Stimulated activated CD8-positive, alpha-beta memory T cell treated with anti-CD3 and anti-CD28 coated beads, Interleukin-4, amount 100 ng/mL, for 1 hour (primary cell): ENCODE results near the gene DLL4.
"Not testable (repeated sequence)": the region's sequence is repeated elsewhere in the genome, so short reads cannot be mapped to it uniquely, and the experiment has no call there.

Experiments used
- DNase-seq, 2 donors: peaks; one replicate each; pipeline ENCODE4 v3.0.0-alpha.2; 2020; ENCODE audit warnings: low read depth in 2 of 2, low spot score in 1 of 2

DLL4 gene

GRCh38 chr15:40958723-40959122 is 29.6 kb downstream of the DLL4 start:
- DNase-seq = no peak

- DNase-seq = no peak
Observed at GRCh38 chr15:40959331-40960141, 30.4 kb downstream of the DLL4 start.

- no peak for DNase-seq
Observed at GRCh38 chr15:40960151-40960885, 31.2 kb downstream of the DLL4 start.

GRCh38 chr15:40960925-40961324 is 31.8 kb downstream of the DLL4 start:
- DNase-seq = no peak

GRCh38 chr15:40961740-40962139 is 32.6 kb downstream of the DLL4 start:
- DNase-seq = not testable (repeated sequence)

- DNase-seq = not testable (repeated sequence)
Observed at GRCh38 chr15:40962317-40962716, 33.2 kb downstream of the DLL4 start.

GRCh38 chr15:40963201-40963600 is 34.1 kb downstream of the DLL4 start:
- DNase-seq = no peak

GRCh38 chr15:40964006-40964405 is 34.9 kb downstream of the DLL4 start:
- no peak for DNase-seq

- DNase-seq = no peak
Observed at GRCh38 chr15:40964634-40965033, 35.5 kb downstream of the DLL4 start.

GRCh38 chr15:40968290-40969085 is 39.3 kb downstream of the DLL4 start:
- DNase-seq = no peak

GRCh38 chr15:40969363-40969762 is 40.2 kb downstream of the DLL4 start:
- no peak for DNase-seq

GRCh38 chr15:40974879-40975278 is 45.7 kb downstream of the DLL4 start:
- DNase-seq = no peak

- no peak for DNase-seq
Observed at GRCh38 chr15:40976819-40977218, 47.7 kb downstream of the DLL4 start.

- no peak for DNase-seq
Observed at GRCh38 chr15:40978141-40978540, 49.0 kb downstream of the DLL4 start.

GRCh38 chr15:40978562-40978961 is 49.4 kb downstream of the DLL4 start:
- DNase-seq = no peak

GRCh38 chr15:40981186-40981585 is 52.0 kb downstream of the DLL4 start:
- no peak for DNase-seq

GRCh38 chr15:40982855-40983254 is 53.7 kb downstream of the DLL4 start:
- no peak for DNase-seq

- no peak for DNase-seq
Observed at GRCh38 chr15:40984406-40984805, 55.3 kb downstream of the DLL4 start.

- DNase-seq = no peak
Observed at GRCh38 chr15:40984964-40985363, 55.8 kb downstream of the DLL4 start.

- DNase-seq = no peak
Observed at GRCh38 chr15:40985541-40986330, 56.6 kb downstream of the DLL4 start.

- no peak for DNase-seq
Observed at GRCh38 chr15:40986820-40987219, 57.7 kb downstream of the DLL4 start.
